ENCODE measurements around the gene ASPSCR1. TPM values are rescaled to one million over a fixed set of nuclear protein-coding genes. Genes with fewer than 3 reads are reported as not detected.

ASPSCR1 gene
- total and polyA plus RNA-seq, 2 of the 13 experiments (the other 11 are each of a cell fraction or from before 2014, with no cell fraction given): 274 to 314 TPM

- TF ChIP-seq KDM3A (CRISPR knock-in tag; IDR thresholded peaks at IDR 0.05; ENCODE audit: low read depth) (no peak; the same call in 1 of the 2 replicates), FOXO4 (CRISPR knock-in tag; conservative IDR thresholded peaks at IDR 0.05) (no peak), RBM39 (IDR thresholded peaks at IDR 0.05; ENCODE audit: low read depth, low read length, poor library complexity, severe bottlenecking) (peak; percentile 59), NR1H2 (CRISPR knock-in tag; IDR thresholded peaks at IDR 0.05; ENCODE audit: borderline replicate concordance, low read depth) (no peak), ZNF749 (CRISPR knock-in tag; IDR thresholded peaks at IDR 0.05; ENCODE audit: borderline replicate concordance) (no peak), RBFOX2 (IDR thresholded peaks at IDR 0.05; ENCODE audit: low read depth, low read length) (peak; percentile 85), ZNF576 (CRISPR knock-in tag; IDR thresholded peaks at IDR 0.05) (no peak), ATF1 (CRISPR knock-in tag; IDR thresholded peaks at IDR 0.05) (no peak), CEBPZ (IDR thresholded peaks at IDR 0.05; ENCODE audit: low read length) (no peak), RERE (CRISPR knock-in tag; IDR thresholded peaks at IDR 0.05; ENCODE audit: low read depth) (no peak), ZNF260 (CRISPR knock-in tag; IDR thresholded peaks at IDR 0.05; ENCODE audit: borderline replicate concordance, low read depth) (no peak), GZF1 (CRISPR knock-in tag; IDR thresholded peaks at IDR 0.05) (no peak), ZNF607 (CRISPR knock-in tag; IDR thresholded peaks at IDR 0.05; ENCODE audit: borderline replicate concordance) (no peak), GMEB1 (CRISPR knock-in tag; IDR thresholded peaks at IDR 0.05; ENCODE audit: borderline replicate concordance) (no peak), GABPA (IDR thresholded peaks at IDR 0.05; ENCODE audit: low read depth, low read length) (no peak), GABPA (CRISPR knock-in tag; IDR thresholded peaks at IDR 0.05; ENCODE audit: low read depth) (no peak)
Observed at GRCh38 chr17:82016061-82016874, 38.8 kb downstream of the ASPSCR1 start (continued).
